ENCODE data around the gene TMEM184B. TPM values are rescaled to one million over a fixed set of nuclear protein-coding genes. Genes with fewer than 3 reads are reported as not detected.

TMEM184B gene
- total RNA-seq, 1 experiment from 2014 or later: 7.9 TPM

Small RNA genes lying within 50 kb of the gene (small RNA-seq; reads per million reads assigned to genes)
- gene RF00017 (0 reads per million in 2 experiments), gene RN7SL704P (0.04 to 3.5 reads per million in 2 experiments)

Other genes with a start within 250 kb of the TMEM184B start
- 6.0 and 9.3 TPM in 2 replicates for gene PICK1, start 215.6 kb downstream of the TMEM184B start, total RNA-seq (2014; rRNA removed; shearing (Covaris generic))
- gene SLC16A8, start 188.8 kb downstream of the TMEM184B start, total RNA-seq (2014; rRNA removed; shearing (Covaris generic)): not detected in 2 replicates
- gene BAIAP2L2, start 162.3 kb downstream of the TMEM184B start, total RNA-seq (2014; rRNA removed; shearing (Covaris generic)): not detected in 2 replicates
- 6.8 and 7.5 TPM in 2 replicates for gene PLA2G6, start 91.2 kb downstream of the TMEM184B start, total RNA-seq (2014; rRNA removed; shearing (Covaris generic))
- 10.7 and 12.4 TPM in 2 replicates for gene MAFF, start 71.0 kb downstream of the TMEM184B start, total RNA-seq (2014; rRNA removed; shearing (Covaris generic))
- 122 and 135 TPM in 2 replicates for gene CSNK1E, start 44.4 kb upstream of the TMEM184B start, total RNA-seq (2014; rRNA removed; shearing (Covaris generic))
- not detected in 2 replicates for gene KCNJ4, start 182.2 kb upstream of the TMEM184B start, total RNA-seq (2014; rRNA removed; shearing (Covaris generic))
- gene KDELR3, start 195.1 kb upstream of the TMEM184B start, total RNA-seq (2014; rRNA removed; shearing (Covaris generic)): 9.7 and 10.9 TPM in 2 replicates
- gene DDX17, start 233.3 kb upstream of the TMEM184B start, total RNA-seq (2014; rRNA removed; shearing (Covaris generic)): 142 and 156 TPM in 2 replicates

Data from NCI-H460 (cell line).